Hematopoietic multipotent progenitor cell treated with erythropoietin and hydrocortisone succinate and interleukin-3 and kit ligand, for 4 days (in vitro differentiated cells): ENCODE results near the gene DNAL4.
"Not testable (repeated sequence)": the region's sequence is repeated elsewhere in the genome, so short reads cannot be mapped to it uniquely, and the experiment has no call there.

Experiments used
- DNase-seq: peaks from one replicate; pipeline ENCODE4 v3.0.0-alpha.2; 2015

Gene DNAL4

DNA sequence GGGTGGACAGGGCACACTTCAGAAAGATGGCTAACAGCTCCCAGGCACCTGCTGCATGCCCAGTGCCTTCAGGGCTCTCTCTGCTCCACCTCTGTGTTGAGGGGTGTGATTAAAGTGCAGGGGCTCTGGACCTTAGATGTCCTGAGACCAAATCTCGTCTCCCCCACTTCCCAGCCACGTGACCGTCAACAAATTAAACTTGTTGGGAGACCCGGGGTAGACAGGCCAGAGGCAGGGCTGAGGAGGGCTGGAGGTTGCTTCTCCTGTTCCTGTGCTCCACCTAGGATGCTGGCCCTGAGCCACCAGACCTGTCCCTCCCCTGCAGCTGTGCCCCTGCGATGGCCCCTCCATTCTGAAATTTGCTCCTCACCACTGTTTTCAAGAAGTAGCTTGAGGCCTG is 32.9 kb upstream of the DNAL4 start:
- DNase-seq, result no peak

DNA sequence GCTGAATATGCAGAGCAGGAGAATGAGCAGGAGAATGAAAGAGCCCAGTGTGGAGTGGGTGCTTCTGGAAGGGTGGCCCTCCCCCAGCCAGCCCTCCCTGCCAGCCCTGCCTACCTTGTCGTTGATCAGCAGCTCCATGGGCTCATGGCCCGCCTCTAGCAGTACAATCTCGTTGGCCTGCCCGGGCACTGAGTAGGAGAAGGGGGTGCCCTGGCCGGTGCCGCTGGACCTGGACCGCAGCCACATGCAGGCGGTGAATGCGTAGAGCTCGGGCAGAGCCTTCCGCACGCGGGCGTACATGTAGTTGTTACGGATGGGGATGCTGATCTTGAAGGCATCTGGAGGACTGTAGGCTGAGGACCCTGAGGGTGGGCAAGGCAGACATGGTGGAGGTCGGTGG is 32.4 kb upstream of the DNAL4 start:
- no peak for DNase-seq

DNA sequence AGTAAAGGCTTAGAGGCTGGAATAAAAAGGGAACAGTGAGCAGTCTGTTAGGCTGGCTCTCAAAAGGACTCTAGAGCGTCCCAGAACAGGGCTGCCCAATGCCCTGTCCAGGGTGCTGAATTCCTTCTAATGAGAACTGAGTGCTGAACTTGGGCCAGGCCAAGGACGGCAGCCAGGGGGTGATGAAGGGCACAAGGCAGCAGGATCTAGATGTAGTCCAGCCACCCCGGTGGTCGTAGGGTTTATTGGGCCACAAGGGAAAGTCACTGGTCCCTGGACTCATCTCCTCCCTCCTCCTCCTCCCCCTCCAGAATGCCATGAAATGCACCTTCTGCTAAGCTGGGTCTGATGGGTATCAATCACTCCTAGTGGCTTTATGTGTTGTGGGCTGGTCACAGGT is 30.6 kb upstream of the DNAL4 start:
- DNase-seq, result peak; percentile 93

DNA sequence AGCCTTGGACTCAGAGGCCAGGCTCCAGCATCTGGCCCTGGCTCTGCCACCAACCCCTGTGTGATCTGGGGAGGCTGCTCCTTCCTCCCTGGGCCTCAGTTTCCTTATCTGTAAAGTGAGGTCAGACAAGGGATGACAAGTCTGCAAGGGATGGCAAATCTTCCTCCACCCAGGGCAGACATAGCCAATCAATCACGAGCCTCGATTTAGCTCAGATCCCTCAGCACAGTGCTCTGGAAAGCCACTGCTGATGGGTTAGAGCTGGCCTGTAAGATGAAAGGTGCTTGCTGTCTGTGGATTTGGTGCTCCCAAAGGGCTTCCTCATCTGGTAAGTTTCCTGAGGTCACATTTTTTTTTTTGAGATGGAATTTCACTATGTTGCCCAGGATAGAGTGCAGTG is 29.7 kb upstream of the DNAL4 start:
- no peak for DNase-seq

DNA sequence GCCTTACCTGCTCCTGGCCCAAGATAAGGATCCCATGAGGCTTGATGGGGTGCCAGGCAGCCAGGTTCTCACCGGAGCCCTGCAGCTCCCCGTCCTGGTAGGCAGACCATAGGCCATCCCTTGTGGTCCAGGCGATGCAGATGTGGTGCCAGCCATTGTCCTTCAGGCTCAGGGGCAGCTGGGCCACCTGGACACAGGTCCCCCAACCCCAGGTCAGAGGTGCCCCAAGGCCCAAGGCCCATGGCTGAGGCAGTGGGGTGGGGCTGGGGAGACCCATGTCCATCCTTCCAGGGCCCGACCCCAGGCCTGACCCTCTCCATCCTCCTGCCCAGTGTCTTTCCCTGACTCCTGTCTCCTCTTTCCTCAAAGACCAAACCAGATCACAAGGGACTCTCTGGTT is 29.1 kb upstream of the DNAL4 start:
- DNase-seq, result no peak

DNA sequence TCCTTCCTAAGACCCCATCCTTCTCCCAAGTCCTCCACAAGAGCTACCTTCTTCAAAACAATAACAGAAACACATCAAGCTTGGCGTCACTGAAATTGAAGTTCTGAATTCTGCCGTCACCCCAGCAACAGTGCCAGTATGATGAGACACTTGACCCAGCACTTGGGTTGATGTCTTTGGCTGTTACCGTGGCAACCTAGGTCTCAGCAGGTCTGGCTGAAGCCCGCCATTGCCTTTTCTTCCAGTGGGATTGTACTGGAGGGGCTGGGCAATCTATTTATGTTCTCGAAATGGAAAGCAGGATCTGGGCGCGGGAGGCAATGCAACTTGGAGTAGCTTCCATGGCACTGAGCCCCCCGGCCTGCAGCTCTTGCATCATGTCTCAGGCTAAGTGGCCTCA is 26.1 kb upstream of the DNAL4 start:
- DNase-seq, result no peak

DNA sequence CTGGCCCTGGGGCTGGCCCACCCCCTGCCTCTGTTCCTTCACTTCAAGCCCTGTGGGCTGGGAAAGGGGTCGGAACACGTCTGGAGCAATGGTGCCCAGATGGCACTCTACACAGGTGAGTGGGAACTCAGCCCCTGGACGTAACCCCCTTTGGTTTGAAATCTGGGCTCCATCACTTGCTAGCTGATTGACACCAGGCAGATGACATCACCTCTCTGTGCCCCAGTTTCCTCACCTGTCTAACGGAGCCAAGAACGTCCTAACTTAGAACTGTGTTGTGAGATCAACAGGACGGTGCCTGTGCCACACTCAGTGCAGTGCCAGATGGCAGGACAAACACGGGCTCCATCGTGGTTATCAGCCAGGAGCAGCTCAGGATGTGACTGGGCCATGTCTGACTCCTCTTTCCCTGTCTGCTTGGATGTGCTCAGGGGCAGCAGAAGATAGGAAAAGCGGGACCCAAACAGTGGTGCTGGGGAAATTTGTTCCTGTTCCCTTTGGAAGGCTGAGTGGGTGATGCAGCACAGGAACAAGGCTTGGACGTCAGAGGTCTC is 25.5 kb upstream of the DNAL4 start:
- no peak for DNase-seq

DNA sequence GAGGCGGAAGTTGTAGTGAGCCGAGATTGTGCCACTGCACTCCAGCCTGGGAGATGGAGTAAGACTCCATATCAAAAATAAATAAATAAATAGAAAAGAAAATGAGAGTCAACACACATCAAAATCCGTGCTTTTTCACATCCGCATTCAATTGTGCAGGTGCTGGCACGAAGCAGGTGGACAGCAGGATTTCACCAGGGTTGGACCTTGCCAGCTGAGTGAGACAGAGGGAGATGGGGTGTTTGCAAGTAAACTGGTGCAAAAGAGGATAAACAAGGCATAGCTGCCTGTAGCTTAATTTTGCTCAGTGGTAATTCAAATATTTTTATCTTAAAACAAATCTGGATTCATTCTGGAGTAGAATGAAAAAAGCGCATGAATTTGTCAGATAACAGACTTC is 23.3 kb upstream of the DNAL4 start:
- DNase-seq, result no peak

DNA sequence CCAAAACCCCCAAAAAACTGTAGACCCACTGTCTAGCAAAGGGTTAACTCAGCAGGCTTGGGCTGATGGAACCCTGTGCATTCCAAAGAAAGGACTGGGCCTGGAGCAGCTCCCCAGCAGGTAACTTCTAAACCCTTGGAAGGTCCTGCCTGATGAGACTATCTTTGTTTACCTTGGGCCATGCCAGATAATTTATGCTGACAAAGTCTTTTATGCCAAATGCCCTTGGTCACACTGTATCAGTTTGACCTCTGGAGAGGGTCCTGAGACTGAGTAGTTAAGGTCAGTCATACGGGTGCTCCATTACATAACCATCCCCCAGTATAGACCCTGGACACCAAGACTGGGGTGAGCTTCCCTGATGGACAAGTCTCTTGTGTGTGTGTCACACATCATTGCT is 21.9 kb upstream of the DNAL4 start:
- DNase-seq, result no peak

DNA sequence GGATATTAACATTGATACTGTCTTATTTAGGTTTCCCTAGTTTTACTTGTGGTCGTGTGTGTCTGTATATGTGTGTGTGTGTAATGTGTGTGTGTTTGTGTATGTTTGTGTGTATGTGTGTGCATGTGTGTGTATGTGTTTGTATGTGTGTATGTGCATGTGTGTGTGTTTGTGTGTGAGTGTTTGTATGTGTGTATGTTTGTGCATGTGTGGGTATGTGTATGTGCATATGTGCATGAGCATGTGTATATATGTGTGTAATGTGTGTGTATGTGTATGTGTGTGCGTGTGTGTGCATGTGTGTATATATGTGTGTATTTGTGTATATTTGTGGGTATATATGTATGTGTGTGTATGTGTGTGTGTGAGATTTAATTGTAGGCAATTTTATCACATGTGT is 17.3 kb upstream of the DNAL4 start:
- DNase-seq, result no peak

DNA sequence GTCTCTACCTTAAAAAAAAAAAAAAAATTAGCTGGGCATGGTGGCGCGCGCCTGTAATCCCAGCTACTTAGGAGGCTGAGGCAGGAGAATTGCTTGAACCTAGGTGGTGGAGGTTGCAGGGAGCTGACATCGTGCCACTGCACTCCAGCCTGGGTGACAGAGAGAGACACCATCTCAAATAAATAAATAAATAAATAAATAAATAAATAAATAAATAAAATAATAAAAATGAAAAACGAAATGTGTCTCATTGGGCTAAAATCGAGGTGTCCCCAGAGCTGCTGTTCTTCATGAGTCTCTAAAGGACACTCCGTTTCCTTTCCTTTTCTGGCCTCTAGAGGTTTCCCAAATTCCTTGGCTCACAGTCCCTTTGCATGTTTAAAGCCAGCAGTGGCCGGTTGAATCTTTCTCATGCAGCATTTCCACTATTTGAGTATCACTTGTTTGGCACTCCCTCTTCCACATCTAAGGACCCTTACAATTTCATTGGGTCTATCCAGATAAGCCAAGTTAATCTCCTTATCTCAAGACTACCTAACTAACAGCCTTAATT is 11.2 kb upstream of the DNAL4 start:
- not testable (repeated sequence) for DNase-seq

DNA sequence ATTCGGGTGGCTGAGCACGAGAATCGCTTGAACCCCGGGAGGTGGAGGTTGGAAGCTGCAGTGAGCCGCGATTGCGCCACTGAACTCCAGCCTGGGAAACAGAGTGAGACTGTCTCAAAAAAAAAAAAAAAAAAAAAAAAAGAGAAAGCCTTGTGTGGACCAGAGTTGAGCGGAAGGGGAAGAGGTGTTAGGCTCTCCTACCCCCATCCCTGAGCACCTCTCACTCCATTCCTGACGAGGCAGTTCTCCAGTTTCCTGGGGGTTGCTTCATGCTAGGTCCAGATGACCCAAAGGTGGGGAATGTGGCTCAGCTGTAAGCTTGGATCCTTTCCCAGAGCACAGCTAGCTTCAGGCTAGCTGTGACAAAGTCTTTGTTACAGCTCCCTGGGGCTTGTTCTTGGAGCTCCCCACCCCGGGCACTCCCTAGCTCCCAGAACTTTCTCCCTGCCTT is 8.8 kb upstream of the DNAL4 start:
- no peak for DNase-seq

DNA sequence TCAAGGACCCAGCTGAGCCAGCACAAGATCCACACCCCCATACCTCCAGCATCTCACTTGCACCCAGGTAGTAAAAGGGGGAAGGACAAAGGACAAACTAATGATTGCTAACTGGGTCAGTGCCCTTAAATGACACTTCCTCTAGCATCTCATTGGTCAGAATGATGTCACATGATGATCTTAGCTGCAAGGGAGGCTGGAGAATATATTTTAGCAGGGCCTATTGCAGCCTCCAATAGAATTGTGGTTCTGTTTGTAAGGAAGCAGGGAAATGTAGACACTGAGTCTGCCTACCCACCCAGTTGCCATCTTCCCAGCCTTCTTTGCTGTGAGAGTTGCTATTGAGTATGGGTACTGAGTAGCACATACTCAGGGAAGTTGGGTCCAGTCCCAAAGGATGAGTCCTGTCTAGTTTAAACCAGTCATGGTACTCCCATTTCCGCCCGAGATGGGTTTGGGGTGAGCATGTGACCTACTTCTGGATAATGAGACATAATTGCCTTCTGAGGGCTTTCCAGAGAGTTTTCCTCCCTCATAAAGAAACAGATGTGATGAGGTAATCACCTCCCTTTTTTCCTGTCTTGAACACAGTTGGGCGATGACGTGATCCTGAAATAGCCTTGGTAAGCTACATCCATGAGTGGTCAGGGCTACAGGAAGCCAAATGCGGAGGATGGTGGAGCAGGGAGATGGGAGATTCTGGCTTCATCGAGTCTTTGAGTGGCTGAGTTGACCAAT is 5.5 kb upstream of the DNAL4 start:
- DNase-seq, result no peak

DNA sequence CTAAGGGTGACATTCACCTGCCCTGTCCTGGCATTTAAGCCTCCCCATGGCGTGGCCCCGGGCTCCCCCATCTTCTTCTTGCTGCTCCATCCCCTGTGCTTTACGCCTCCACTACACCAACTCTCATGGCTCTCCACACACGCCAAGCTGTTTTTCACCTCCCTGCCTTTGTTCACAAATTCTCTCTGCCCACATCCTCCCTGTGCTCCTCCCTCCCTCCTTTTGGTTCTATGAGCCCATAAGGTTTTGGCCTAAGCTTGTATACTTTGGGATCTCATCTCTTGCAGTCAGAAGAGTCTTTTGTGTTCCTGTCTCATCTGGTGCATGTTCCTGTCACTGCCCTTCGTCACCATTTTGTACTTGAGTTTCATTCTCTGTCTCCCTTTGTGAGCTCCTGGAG is 4.6 kb upstream of the DNAL4 start:
- no peak for DNase-seq

DNA sequence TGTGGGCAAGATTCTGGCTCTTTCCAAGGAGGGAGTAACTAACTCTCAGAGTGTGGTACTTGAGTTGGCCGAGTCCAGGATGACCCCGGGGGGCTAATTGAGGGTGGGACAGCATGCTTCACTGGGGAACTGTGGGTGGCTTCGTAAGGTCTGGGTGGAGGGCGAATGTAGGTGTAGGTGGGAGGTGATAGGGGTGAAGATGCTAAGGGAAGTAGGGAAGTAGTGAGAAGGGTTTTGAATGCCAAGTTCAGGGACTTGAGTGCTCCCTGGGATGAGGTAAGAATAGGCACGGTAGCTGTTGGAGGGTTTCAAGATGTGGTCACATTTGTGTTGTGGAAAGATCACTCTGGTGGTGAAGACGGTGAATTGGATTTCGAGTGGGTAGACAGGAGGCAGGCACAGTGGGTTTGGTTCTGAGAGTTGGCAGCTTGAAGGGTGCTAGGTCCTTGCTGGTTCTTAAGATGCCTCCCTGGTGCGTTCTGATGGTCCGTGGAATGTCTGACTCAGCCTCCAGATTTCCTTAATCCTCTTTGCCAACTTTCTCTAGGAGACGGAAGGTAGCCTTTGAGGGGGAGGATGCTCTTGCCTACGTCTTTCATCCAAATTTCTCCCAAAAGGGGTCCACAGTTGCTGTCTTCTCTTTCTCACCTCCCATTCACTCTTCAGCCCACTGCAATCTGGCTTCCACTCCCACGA is 2.5 kb upstream of the DNAL4 start:
- DNase-seq, result no peak

DNA sequence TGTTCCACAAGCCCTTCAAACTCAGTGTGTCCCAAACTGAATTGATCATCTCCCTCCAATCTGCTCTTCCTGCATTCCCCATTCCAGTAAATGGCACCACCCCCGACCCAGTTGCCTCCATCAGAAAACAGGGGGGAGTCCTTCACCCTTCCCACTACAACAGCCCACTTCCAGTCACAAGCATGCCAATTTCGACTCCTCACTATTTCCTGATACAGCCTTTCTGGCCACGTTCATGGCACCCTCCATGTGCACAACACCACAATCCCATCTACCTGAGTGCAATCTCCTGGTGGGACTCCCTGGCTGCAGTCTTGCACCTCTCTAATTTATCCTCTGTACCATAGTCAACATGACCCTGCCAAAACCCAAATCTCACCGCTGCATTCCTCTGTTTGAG is 1.6 kb upstream of the DNAL4 start:
- DNase-seq, result no peak

DNA sequence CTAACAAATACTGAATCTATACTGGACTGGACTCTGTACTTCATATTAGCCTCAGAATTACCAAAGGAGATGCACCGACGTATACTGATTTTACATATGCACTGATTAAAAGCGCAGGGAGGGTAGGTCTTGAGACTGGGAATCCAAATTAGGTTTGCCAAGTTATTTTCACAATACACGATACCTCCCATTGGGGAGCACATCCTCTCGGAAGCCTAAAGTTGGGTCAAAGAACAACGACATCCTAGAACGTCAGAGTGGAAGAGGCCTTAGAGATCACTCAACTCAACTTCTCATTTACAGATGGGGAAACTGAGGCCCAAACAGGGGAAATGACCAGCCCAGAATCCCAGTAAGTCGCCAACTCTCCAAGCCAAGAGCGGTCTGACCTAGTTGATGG is 626 bp downstream of the DNAL4 start:
- no peak for DNase-seq

DNA sequence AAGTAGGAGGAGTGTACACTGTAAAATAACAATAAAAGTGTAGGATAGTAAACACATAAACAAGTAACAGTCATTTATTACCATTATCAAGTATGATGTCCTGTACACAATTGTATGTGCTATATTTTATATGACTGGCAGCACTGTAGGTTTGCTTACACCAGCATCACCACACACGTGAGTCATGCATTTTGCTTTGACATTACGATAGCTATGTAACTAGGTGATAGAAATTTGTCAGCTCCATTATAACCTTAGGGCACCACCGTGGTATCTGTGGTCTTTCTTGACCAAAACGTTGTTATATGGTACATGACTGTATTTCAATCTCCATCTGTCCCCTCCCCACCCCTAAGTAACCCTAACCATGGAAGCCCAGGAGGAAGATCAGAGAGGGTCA is 1.1 kb downstream of the DNAL4 start:
- DNase-seq, result no peak

DNA sequence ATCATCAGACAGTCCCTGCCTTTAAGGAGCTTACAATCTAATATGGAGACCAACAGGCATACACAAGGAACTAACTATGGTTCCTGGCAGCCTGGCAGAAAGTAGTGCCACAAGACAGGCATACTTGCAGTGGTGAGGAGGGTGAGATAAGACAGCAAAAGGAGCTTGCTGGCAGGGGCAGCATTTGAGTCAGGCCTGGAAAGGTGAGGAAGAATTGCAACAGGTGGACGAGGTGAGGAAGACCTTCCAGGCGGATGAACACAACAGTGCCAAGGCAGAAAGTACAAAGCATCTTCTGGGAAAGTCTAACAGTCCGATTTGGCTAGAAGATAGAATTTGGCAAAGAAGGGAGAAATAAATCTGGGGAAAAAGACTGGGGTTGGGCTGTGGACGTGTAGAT is 4.3 kb downstream of the DNAL4 start:
- no peak for DNase-seq

DNA sequence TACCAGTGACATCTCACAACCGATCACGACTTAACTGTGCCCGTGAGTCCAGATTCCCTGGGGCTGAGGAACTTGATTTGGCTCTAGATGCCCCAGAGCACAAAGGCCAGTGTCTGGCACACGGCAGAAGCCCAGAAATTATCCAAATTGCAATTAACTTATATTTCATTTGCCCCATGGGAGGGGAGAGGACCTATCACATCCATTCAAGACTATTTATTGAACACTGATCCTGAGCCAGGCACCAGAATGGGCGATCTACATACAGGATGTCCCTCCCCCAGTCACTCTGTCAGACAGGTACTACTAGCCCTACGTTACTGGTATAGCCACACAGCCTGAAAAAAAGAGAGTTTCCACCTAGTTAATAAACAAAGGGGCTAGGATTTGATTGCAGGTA is 5.1 kb downstream of the DNAL4 start:
- DNase-seq, result no peak

DNA sequence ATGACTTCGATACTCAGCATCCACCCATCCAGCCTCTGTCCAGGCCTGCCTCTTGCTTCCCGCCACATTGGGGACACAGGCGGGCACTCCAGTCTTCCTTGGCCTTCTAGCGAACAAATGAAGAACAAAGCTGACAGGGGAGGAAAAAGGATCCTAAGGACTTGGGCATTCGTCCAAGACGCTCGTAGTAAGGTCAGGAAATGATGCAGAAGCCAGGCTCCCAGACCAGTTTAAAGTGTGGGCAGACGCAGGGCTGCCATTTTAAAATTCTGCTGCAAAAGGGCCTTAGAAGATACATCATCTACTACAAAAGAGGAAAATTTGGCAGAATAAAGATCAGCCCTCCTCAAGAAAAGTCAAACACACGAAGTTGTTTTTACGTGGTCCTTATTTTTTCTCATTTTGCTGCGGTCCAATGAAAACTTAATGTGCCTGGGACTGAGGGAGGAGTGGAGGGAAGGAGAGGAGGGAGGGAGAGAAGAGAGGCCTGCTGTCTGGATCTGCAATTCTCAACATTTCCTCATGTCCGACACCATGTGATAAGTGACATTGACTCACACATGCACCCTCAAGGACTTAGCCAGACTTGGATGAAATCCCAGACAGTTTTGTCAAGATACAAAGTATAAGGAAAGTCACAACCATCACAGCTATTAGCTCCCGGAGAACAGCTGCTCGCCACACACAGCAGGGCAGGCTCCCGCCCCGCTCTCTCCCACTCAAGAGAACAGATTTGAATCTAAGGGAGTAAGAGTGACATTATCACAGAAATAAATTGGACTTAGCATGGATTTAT is 5.7 kb downstream of the DNAL4 start:
- DNase-seq, result no peak

DNA sequence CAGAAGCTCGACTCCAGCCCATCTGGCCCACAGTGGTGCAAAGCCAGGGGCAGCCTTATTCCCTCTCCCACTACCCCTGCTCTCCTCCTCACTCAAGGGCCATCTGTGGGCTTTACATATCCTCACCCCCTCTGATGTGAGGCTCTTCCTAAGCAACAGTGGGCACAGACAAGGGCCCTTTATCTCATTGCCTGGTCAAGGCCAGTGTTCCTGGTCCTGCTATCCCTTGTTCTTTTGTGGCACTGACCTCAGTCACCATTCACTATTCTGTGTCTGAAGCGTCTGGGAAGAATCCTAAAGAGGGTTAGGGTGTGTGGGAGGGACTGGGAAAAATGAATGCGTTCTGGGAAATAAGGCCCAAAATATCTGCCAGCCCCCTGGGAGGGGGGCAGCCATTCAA is 7.3 kb downstream of the DNAL4 start:
- no peak for DNase-seq

DNA sequence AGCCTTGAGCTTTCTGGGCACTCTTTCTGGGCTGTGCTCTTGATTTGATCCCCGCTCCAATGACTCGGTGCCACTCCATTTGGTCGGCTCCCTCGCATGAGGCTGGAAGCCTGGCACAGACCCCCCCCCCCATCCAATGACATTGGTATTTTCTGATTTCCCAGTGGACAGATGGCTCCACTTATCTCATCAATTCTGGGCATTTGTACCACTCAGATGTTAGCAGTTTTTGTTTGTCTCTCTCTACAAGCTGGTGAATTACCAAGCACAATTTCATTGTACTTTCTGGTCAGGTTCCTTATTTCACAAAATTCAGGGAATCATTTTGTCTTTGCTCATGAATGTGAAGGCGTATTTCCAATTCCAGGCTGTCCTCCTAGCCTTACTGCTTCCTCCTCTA is 9.1 kb downstream of the DNAL4 start:
- DNase-seq, result no peak
